HepG2 (cell line): ENCODE data around the gene MAP3K2. TPM values are rescaled to one million over a fixed set of nuclear protein-coding genes. Genes with fewer than 3 reads are reported as not detected.
A peak's percentile ranks its signal among the peaks of the same experiment; 100 is the strongest.

Experiments
- BORCS8-MEF2B ChIP-seq: sonication (generic); formaldehyde crosslinking; IDR thresholded peaks from 2 replicates; pipeline ENCODE4 v1.8.0; 2022; ENCODE audit warnings: mild to moderate bottlenecking, missing genetic modification reagents
- DMTF1 ChIP-seq: sonication (generic); formaldehyde crosslinking; IDR thresholded peaks from 2 replicates; pipeline ENCODE4 v1.4.0; 2020; ENCODE audit warnings: mild to moderate bottlenecking, missing genetic modification reagents
- ERF ChIP-seq: IDR thresholded peaks from 2 replicates; pipeline ENCODE4 v1.6.1; 2018; ENCODE audit warnings: missing biosample characterization, missing genetic modification reagents
- FUBP1 ChIP-seq: sonication (generic); formaldehyde crosslinking; IDR thresholded peaks from 2 replicates; pipeline ENCODE4 v1.5.1; 2020; ENCODE audit warnings: missing genetic modification reagents, mild to moderate bottlenecking, borderline replicate concordance
- GATAD1 ChIP-seq: IDR thresholded peaks from 2 replicates; pipeline ENCODE4 v1.6.1; 2016; ENCODE audit warnings: missing genetic modification reagents, missing compliant biosample characterization
- KAT8 ChIP-seq: IDR thresholded peaks from 2 replicates; pipeline ENCODE4 v1.6.1; 2016; ENCODE audit warnings: missing genetic modification reagents, missing compliant biosample characterization
- NFE2 ChIP-seq: sonication (generic); formaldehyde crosslinking; IDR thresholded peaks from 2 replicates; pipeline ENCODE4 v1.4.0; 2020; ENCODE audit warnings: missing genetic modification reagents
- PLRG1 ChIP-seq: fragments of 450-650 bp; conservative IDR thresholded peaks from 2 replicates; pipeline ENCODE4 v1.6.1; 2016
- PPARG ChIP-seq: conservative IDR thresholded peaks from 2 replicates; pipeline ENCODE4 v1.6.1; 2016; ENCODE audit warnings: missing biosample characterization, missing genetic modification reagents
- SMAD3 ChIP-seq: sonication (generic); formaldehyde crosslinking; IDR thresholded peaks from 2 replicates; pipeline ENCODE4 v1.4.0; 2020; ENCODE audit warnings: missing genetic modification reagents
- SMARCC2 ChIP-seq: fragments of 450-650 bp; IDR thresholded peaks from 2 replicates; pipeline ENCODE4 v1.6.1; 2017; ENCODE audit warnings: antibody characterized with exemption, mild to moderate bottlenecking
- SP1 ChIP-seq, 2 experiments: fragments of 450-650 bp in 1 of 2; sonication (generic) in 1 of 2; formaldehyde crosslinking in 1 of 2; IDR thresholded peaks; 2 replicates each; pipeline versions ENCODE4 v1.4.0 to v1.6.1; 2016 to 2020; ENCODE audit warnings: missing genetic modification reagents in 1 of 2
- SPEN ChIP-seq: sonication (generic); formaldehyde crosslinking; IDR thresholded peaks from 2 replicates; pipeline ENCODE4 v1.5.1; 2020; ENCODE audit warnings: low read depth, mild to moderate bottlenecking, missing genetic modification reagents
- TARDBP ChIP-seq: sonication (generic); formaldehyde crosslinking; IDR thresholded peaks from 2 replicates; pipeline ENCODE4 v1.8.0; 2022; ENCODE audit warnings: mild to moderate bottlenecking, missing genetic modification reagents
- TRAFD1 ChIP-seq: sonication (generic); formaldehyde crosslinking; IDR thresholded peaks from 2 replicates; pipeline ENCODE4 v1.5.1; 2020; ENCODE audit warnings: missing genetic modification reagents, mild to moderate bottlenecking, borderline replicate concordance
- ZFY ChIP-seq: sonication (generic); formaldehyde crosslinking; IDR thresholded peaks from 2 replicates; pipeline ENCODE4 v1.4.0; 2020; ENCODE audit warnings: missing genetic modification reagents
- ZNF430 ChIP-seq: sonication (generic); formaldehyde crosslinking; IDR thresholded peaks from 2 replicates; pipeline ENCODE4 v1.9.0; 2021; ENCODE audit warnings: mild to moderate bottlenecking, missing genetic modification reagents
- polyA plus RNA-seq, 8 experiments: library from polyadenylated mRNA; depleted of rRNA in 3 of 8; stranded (reverse) in 7 of 8; unstranded in 1 of 8; fragments of >200 nt; fragmentation: Illumina TruSeq in 4 of 8; extraction: Trizol in 4 of 8; gene quantifications; 2 replicates each; pipeline versions ENCODE4 v1.2.1 to v1.2.3, GENCODE V29; 2011 to 2016; ENCODE audit warnings: low read depth in 4 of 8, missing spikeins in 1 of 8, mixed read lengths in 1 of 8; ENCODE audit not compliant: insufficient read depth in 1 of 8
- total RNA-seq, 5 experiments: library from RNA; depleted of rRNA; stranded (reverse); fragments of >200 nt; fragmentation: Illumina TruSeq; extraction: Trizol; gene quantifications; 2 replicates each; pipeline ENCODE4 v1.2.3, GENCODE V29; 2016; ENCODE audit warnings: low read depth in 1 of 5
- TF ChIP-seq, protein P1 (sequence below): sonication (generic); formaldehyde crosslinking; IDR thresholded peaks from 2 replicates; pipeline ENCODE4 v1.8.1; 2023; ENCODE audit warnings: mild to moderate bottlenecking, missing genetic modification reagents

MAP3K2 gene
- total and polyA plus RNA-seq, 2 of the 13 experiments (the other 11 are each of a cell fraction or from before 2014, with no cell fraction given): 12.2 to 37.2 TPM

- TF ChIP-seq, protein P1, sequence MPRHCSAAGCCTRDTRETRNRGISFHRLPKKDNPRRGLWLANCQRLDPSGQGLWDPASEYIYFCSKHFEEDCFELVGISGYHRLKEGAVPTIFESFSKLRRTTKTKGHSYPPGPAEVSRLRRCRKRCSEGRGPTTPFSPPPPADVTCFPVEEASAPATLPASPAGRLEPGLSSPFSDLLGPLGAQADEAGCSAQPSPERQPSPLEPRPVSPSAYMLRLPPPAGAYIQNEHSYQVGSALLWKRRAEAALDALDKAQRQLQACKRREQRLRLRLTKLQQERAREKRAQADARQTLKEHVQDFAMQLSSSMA (CRISPR knock-in tag): 0 out of 2 replicates have a peak, but pooled peaks have one; percentile 81
- TF ChIP-seq TARDBP (CRISPR knock-in tag) (peak; percentile 82; the same call in 1 of the 2 replicates), ERF (CRISPR knock-in tag) (no peak; the same call in 1 of the 2 replicates), SPEN (CRISPR knock-in tag) (peak; percentile 85), DMTF1 (CRISPR knock-in tag) (0 out of 2 replicates have a peak, but pooled peaks have one; percentile 35), PLRG1 (no peak), PPARG (peak; percentile 71), ZFY (CRISPR knock-in tag) (peak; percentile 98), NFE2 (CRISPR knock-in tag) (no peak), SMARCC2 (no peak), BORCS8-MEF2B (peak; percentile 86), GATAD1 (CRISPR knock-in tag) (peak; percentile 39; the same call in 1 of the 2 replicates), SMAD3 (CRISPR knock-in tag) (peak; percentile 51; the same call in 1 of the 2 replicates), FUBP1 (CRISPR knock-in tag) (no peak), SP1 (IDR thresholded peaks at IDR 0.05) (no peak), SP1 (CRISPR knock-in tag; IDR thresholded peaks at IDR 0.05) (no peak), ZNF430 (peak; percentile 53; the same call in 1 of the 2 replicates), KAT8 (CRISPR knock-in tag) (peak; percentile 83), TRAFD1 (CRISPR knock-in tag) (peak; percentile 74; the same call in 1 of the 2 replicates)
Observed at GRCh38 chr2:127418300-127419111, 30.7 kb upstream of the MAP3K2 start, which contains the start of gene PROC (continued).
